ENCODE measurements around the gene MCRIP2.

The MCRIP2 gene

DNA sequence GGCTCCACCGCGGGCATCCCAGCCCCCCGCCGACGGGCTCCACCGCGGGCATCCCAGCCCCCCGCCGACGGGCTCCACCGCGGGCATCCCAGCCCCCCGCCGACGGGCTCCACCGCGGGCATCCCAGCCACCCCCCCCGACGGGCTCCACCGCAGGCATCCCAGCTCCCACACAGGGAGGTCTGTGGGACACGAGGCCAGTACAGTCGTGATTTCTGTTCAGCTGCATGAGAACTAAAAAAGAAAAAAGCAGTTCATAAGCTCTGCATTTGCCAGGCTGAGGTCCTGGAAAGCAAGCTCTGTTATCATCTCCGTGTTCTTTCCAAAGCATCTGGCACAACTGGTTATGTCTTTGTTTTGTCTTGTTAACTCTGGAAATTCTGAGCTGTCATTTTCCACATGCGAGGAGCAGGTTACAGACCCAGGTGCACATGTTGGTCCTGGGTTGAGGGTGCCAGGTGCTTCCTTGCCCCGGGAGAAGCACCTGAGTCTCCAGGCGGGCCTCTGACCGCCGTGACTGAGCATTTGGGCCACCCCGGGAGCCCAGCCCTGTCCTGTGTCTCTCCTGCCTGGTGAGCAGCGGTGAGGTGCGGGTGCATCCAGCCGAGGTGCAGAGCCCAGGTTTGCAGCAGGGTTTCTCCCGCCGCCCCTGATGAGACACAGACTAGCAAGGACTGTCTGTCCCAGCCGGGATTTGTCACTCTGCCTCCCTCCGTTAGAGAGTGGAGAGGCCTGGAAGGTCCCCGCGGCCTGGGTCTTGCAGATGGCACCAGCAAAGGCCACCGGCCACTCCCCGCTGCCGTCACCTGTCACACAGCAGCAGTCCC is 20.7 kb upstream of the MCRIP2 start:
- Histone ChIP-seq H2AFZ (ENCODE audit: low read length) (no peak overlapping the region), H3K4me2 (ENCODE audit: low read depth, low read length, poor library complexity, severe bottlenecking) (no peak overlapping the region), H3F3A (ENCODE audit: low read depth) (no peaks in the 10 kb centered on the region), H3K4me1 (ENCODE audit: insufficient read depth, low read length, poor library complexity, severe bottlenecking) (no peaks in the 10 kb centered on the region), H3K36me3 (ENCODE audit: insufficient read depth, low read length) (no peaks in the 10 kb centered on the region), H3K4me3 (ENCODE audit: low read length, poor library complexity, severe bottlenecking) (no peak overlapping the region), H3K9ac (ENCODE audit: low read depth, low read length, poor library complexity, severe bottlenecking) (no peak overlapping the region), H3K27me3 (ENCODE audit: insufficient read depth, low read length, poor library complexity, severe bottlenecking) (no peaks in the 10 kb centered on the region), H3K79me2 (ENCODE audit: insufficient read depth, low read length) (no peaks in the 10 kb centered on the region), H3K9me2 (replicated peaks; ENCODE audit: low read depth, low read length) (no peaks in the 10 kb centered on the region), H3K9me3 (ENCODE audit: insufficient read depth, low read depth, low read length) (no peaks in the 10 kb centered on the region), H4K20me1 (ENCODE audit: insufficient read depth, low read length, poor library complexity, severe bottlenecking) (no peaks in the 10 kb centered on the region)
- no peak for TF ChIP-seq EZH2phosphoT487 (IDR thresholded peaks at IDR 0.05; ENCODE audit: borderline replicate concordance)
- TF ChIP-seq, protein P1, sequence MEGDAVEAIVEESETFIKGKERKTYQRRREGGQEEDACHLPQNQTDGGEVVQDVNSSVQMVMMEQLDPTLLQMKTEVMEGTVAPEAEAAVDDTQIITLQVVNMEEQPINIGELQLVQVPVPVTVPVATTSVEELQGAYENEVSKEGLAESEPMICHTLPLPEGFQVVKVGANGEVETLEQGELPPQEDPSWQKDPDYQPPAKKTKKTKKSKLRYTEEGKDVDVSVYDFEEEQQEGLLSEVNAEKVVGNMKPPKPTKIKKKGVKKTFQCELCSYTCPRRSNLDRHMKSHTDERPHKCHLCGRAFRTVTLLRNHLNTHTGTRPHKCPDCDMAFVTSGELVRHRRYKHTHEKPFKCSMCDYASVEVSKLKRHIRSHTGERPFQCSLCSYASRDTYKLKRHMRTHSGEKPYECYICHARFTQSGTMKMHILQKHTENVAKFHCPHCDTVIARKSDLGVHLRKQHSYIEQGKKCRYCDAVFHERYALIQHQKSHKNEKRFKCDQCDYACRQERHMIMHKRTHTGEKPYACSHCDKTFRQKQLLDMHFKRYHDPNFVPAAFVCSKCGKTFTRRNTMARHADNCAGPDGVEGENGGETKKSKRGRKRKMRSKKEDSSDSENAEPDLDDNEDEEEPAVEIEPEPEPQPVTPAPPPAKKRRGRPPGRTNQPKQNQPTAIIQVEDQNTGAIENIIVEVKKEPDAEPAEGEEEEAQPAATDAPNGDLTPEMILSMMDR (conservative IDR thresholded peaks at IDR 0.05; ENCODE audit: low read length) = no peak

DNA sequence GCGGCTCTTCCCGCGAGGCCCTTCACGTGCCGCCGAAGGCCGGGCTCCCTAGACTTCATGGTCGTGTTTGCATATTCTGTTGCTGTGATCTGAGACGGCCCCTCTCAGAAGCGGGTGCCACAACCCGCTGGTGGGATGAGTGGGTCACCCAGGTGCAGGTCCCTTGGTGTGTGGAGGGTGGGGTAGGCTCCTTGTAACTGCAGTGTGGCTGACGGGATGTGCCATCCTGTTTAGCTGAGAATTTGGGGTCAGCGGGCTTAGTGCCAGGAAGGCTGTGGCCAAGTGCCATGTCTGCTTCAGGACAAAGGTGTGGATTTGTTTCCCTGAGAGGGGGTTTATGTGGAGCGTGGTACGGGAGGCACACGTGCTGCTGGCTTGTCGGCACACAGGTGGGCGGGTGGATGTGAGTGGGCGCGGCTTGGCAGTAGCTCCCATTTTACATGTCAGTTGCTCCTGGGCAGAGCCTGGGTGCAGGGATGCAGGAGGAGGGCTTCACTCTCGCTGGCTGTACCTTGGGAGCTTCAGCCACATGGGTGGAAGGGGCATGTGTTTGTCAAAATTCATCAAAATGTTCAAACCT is 20.0 kb upstream of the MCRIP2 start:
- Histone ChIP-seq H4K20me1 (ENCODE audit: insufficient read depth, low read length, poor library complexity, severe bottlenecking) (no peaks in the 10 kb centered on the region), H3K79me2 (ENCODE audit: insufficient read depth, low read length) (no peaks in the 10 kb centered on the region), H3K27me3 (ENCODE audit: insufficient read depth, low read length, poor library complexity, severe bottlenecking) (no peaks in the 10 kb centered on the region), H2AFZ (ENCODE audit: low read length) (no peak overlapping the region), H3K9me2 (replicated peaks; ENCODE audit: low read depth, low read length) (no peaks in the 10 kb centered on the region), H3K9me3 (ENCODE audit: insufficient read depth, low read depth, low read length) (no peaks in the 10 kb centered on the region), H3K4me2 (ENCODE audit: low read depth, low read length, poor library complexity, severe bottlenecking) (no peak overlapping the region), H3K4me3 (ENCODE audit: low read length, poor library complexity, severe bottlenecking) (no peak overlapping the region), H3K9ac (ENCODE audit: low read depth, low read length, poor library complexity, severe bottlenecking) (no peak overlapping the region), H3K36me3 (ENCODE audit: insufficient read depth, low read length) (no peaks in the 10 kb centered on the region), H3F3A (ENCODE audit: low read depth) (no peaks in the 10 kb centered on the region), H3K4me1 (ENCODE audit: insufficient read depth, low read length, poor library complexity, severe bottlenecking) (no peaks in the 10 kb centered on the region)
- TF ChIP-seq, protein P1 (conservative IDR thresholded peaks at IDR 0.05; ENCODE audit: low read length) = no peak
- TF ChIP-seq EZH2phosphoT487 (IDR thresholded peaks at IDR 0.05; ENCODE audit: borderline replicate concordance) = no peak

DNA sequence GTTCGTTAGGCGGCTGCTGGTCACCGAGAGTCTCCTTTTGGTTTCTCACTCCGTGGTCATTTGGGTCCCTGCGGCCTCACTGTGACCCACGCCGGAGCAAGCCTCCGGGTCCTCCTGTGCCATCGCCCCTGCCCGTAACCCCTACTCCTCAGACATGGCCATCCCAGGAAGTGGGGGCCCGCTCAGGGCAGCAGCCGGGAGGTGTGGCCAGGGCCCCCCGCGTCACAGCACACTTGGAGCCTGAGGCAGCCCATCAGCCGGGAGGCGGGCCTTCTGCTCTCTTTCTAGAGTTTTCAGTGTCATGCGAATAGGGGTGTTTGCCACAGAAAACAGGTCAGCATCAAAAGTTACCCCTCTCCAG is 18.7 kb upstream of the MCRIP2 start:
- H3K9ac ChIP-seq (ENCODE audit: low read depth, low read length, poor library complexity, severe bottlenecking) = no peak overlapping the region
- no peaks in the 10 kb centered on the region for H3K36me3 ChIP-seq (ENCODE audit: insufficient read depth, low read length)
- no peaks in the 10 kb centered on the region for H3F3A ChIP-seq (ENCODE audit: low read depth)
- H3K9me3 ChIP-seq (ENCODE audit: insufficient read depth, low read depth, low read length) = no peaks in the 10 kb centered on the region
- no peak overlapping the region for H3K4me2 ChIP-seq (ENCODE audit: low read depth, low read length, poor library complexity, severe bottlenecking)
- no peaks in the 10 kb centered on the region for H3K4me1 ChIP-seq (ENCODE audit: insufficient read depth, low read length, poor library complexity, severe bottlenecking)
- H4K20me1 ChIP-seq (ENCODE audit: insufficient read depth, low read length, poor library complexity, severe bottlenecking) = no peaks in the 10 kb centered on the region
- H2AFZ ChIP-seq (ENCODE audit: low read length) = no peak overlapping the region
- TF ChIP-seq EZH2phosphoT487 (IDR thresholded peaks at IDR 0.05; ENCODE audit: borderline replicate concordance) = no peak
- TF ChIP-seq, protein P1 (conservative IDR thresholded peaks at IDR 0.05; ENCODE audit: low read length) = no peak
- H3K27me3 ChIP-seq (ENCODE audit: insufficient read depth, low read length, poor library complexity, severe bottlenecking) = no peaks in the 10 kb centered on the region
- H3K4me3 ChIP-seq (ENCODE audit: low read length, poor library complexity, severe bottlenecking) = no peak overlapping the region
- no peaks in the 10 kb centered on the region for H3K9me2 ChIP-seq (replicated peaks; ENCODE audit: low read depth, low read length)
- no peaks in the 10 kb centered on the region for H3K79me2 ChIP-seq (ENCODE audit: insufficient read depth, low read length)

Measured in Loucy (cell line).